Transverse colon (tissue), 4 donors: ENCODE measurements around the gene FXYD3. TPM values are rescaled to one million over a fixed set of nuclear protein-coding genes. Genes with fewer than 3 reads are reported as not detected.

Experiments used
- DNase-seq: peaks from one replicate; pipeline ENCODE4 v3.0.0-alpha.2; 2019
- H3K27ac ChIP-seq, 4 donors: fragments of 200-600 bp; sonication (generic); 2 replicates each; pipeline ENCODE4 v1.5.1; 2016 to 2018; ENCODE audit warnings: inconsistent platforms in 4 of 4
- H3K27me3 ChIP-seq: fragments of 200-600 bp; sonication (generic); 2 replicates; pipeline ENCODE4 v1.5.1; 2017; ENCODE audit warnings: inconsistent platforms
- H3K36me3 ChIP-seq, 4 donors: fragments of 200-600 bp; sonication (generic); 2 replicates each; pipeline ENCODE4 v1.5.1; 2017 to 2019; ENCODE audit warnings: inconsistent platforms in 4 of 4
- H3K4me1 ChIP-seq, 4 donors: fragments of 200-600 bp; sonication (generic); 2 replicates each; pipeline ENCODE4 v1.5.1; 2017 to 2020; ENCODE audit warnings: inconsistent platforms in 4 of 4
- H3K4me3 ChIP-seq, 4 donors: fragments of 200-600 bp; sonication (generic); 1 replicate in 1 of 4; 2 replicates in 3 of 4; pipeline versions ENCODE4 v1.5.1 to v1.6.1; 2017 to 2019; ENCODE audit warnings: inconsistent platforms in 4 of 4
- H3K9me3 ChIP-seq, 2 donors: fragments of 200-600 bp; sonication (generic); 2 replicates each; pipeline ENCODE4 v1.5.1; 2017 to 2019; ENCODE audit warnings: inconsistent platforms in 2 of 2
- CTCF ChIP-seq, 5 experiments: fragments of 200-600 bp in 3 of 5; fragments of 450-650 bp in 2 of 5; sonication (generic) in 3 of 5; IDR thresholded peaks; 1 replicate in 2 of 5; 2 replicates in 3 of 5; pipeline ENCODE4 v1.5.1; 2016 to 2017; ENCODE audit warnings: antibody characterized with exemption in 5 of 5, inconsistent platforms in 3 of 5, mild to moderate bottlenecking in 2 of 5, moderate library complexity in 1 of 5
- EP300 ChIP-seq: sonication (generic); formaldehyde crosslinking; IDR thresholded peaks from one replicate; pipeline ENCODE4 v1.6.1; 2017; ENCODE audit warnings: antibody characterized with exemption, low read depth
- POLR2A ChIP-seq: fragments of 450-650 bp; IDR thresholded peaks from one replicate; pipeline ENCODE4 v1.6.1; 2016; ENCODE audit warnings: antibody characterized with exemption, mild to moderate bottlenecking, moderate library complexity
- POLR2AphosphoS5 ChIP-seq, 3 donors: sonication (generic); formaldehyde crosslinking; IDR thresholded peaks; one replicate each; pipeline ENCODE4 v1.6.1; 2016; ENCODE audit warnings: antibody characterized with exemption in 3 of 3
- WGBS, 2 donors: methylation state at CpG; one replicate each; pipeline ENCODE4 v1.1.5; 2018; ENCODE audit warnings: low coverage in 1 of 2; 5-methylcytosine and 5-hydroxymethylcytosine counted together
- in situ Hi-C, 4 donors: fragments of 200-750 bp; cut with MboI; loops; one replicate each; pipeline versions ENCODE4 v1.15.0 to v1.15.1; 2017; ENCODE audit warnings: low sequenced_read_pairs in 3 of 4, low pct_ligation_motif_present in 1 of 4, low pct_unique_long_range_greater_than_20kb in 1 of 4
- intact Hi-C: fragments of 100-400 bp; cut with DNase I; formaldehyde crosslinking; loops from one replicate; pipeline ENCODE4 v1.15.1; 2023; ENCODE audit warnings: low total_unique reads
- total RNA-seq, 4 donors: library from RNA; depleted of rRNA; stranded (reverse); fragments of >200 nt; gene quantifications; one replicate each; pipeline ENCODE4 v1.1.0, GENCODE V29; 2016

Gene FXYD3
- total RNA-seq, 4 donors from 2014 or later: 1,678 to 4,641 (median 3,622) TPM

- in situ Hi-C loops (no loop called here), intact Hi-C loops (no loop called here)
- 1 to 4% methylated on average over 4 to 36 of the region's 36 CpGs for WGBS, 2 donors
- H3K4me3 ChIP-seq: peak overlapping the region; percentile 38 to 68 (median 48)
- peaks cover 7 to 26% (median 18%) of the 10 kb centered on the region in 4 donors for H3K4me1 ChIP-seq
- H3K27me3 ChIP-seq: peaks cover 61% of the 10 kb centered on the region
- H3K9me3 ChIP-seq: no peaks in the 10 kb centered on the region
- peaks cover 0 to 6% (median 0%) of the 10 kb centered on the region in 4 donors for H3K36me3 ChIP-seq
- peak overlapping the region; percentile 71 to 83 (median 78) for H3K27ac ChIP-seq
- peak; percentile 40 to 54 (median 47) for TF ChIP-seq CTCF (IDR thresholded peaks at IDR 0.05)
- TF ChIP-seq EP300: no peak
- DNase-seq: peak; percentile 56
Observed at GRCh38 chr19:35153701-35154524, 38.3 kb downstream of the FXYD3 start.

- Histone ChIP-seq H3K27ac (peak within 1 kb of the TSS; percentile 71 to 83 (median 78)), H3K4me1 (peaks cover 7 to 26% (median 18%) of the 10 kb centered on the region in 4 donors), H3K27me3 (peaks cover 61% of the 10 kb centered on the region), H3K4me3 (peak within 1 kb of the TSS; percentile 38 to 68 (median 48)), H3K36me3 (peaks cover 0 to 6% (median 0%) of the 10 kb centered on the region in 4 donors), H3K9me3 (no peaks in the 10 kb centered on the region)
- intact Hi-C loops (no loop called here), in situ Hi-C loops (no loop called here)
- TF ChIP-seq POLR2A: peak; percentile 37
- TF ChIP-seq CTCF (IDR thresholded peaks at IDR 0.05): peak in 1 of 5 experiments; percentile 11
- TF ChIP-seq EP300: no peak
- TF ChIP-seq POLR2AphosphoS5 (IDR thresholded peaks at IDR 0.05): peak in 2 of 3 donors; percentile 15 to 35
- WGBS, 2 donors: 0 to 1% methylated on average over 1 to 37 of the region's 49 CpGs
- DNase-seq: peak; percentile 77
Observed at GRCh38 chr19:35154525-35155406, 39.1 kb downstream of the FXYD3 start, which contains the start of gene FXYD5. FXYD5 (plus strand) TSS chr19:35154735; CDS start chr19:35155551, 816 bp downstream.

- peak overlapping the region; percentile 1 to 68 (median 48) for H3K4me3 ChIP-seq
- no peak for TF ChIP-seq POLR2A
- no peak for TF ChIP-seq EP300
- intact Hi-C loops: no loop called here
Observed at GRCh38 chr19:35155441-35155840, 39.8 kb downstream of the FXYD3 start.

GRCh38 chr19:35155981-35156672 is 40.5 kb downstream of the FXYD3 start:
- peaks cover 7 to 26% (median 18%) of the 10 kb centered on the region in 4 donors for H3K4me1 ChIP-seq
- in situ Hi-C loops: no loop called here
- intact Hi-C loops: no loop called here
- peak overlapping the region in 2 of 4 donors; percentile 82 to 83 for H3K27ac ChIP-seq
- H3K4me3 ChIP-seq: peak overlapping the region in 1 of 4 donors; percentile 68
- no peaks in the 10 kb centered on the region for H3K9me3 ChIP-seq
- DNase-seq: no peak
- H3K27me3 ChIP-seq: peaks cover 54% of the 10 kb centered on the region
- WGBS, 2 donors: 75 to 84% methylated on average over 5 to 6 of the region's 6 CpGs
- peaks cover 0 to 6% (median 0%) of the 10 kb centered on the region in 4 donors for H3K36me3 ChIP-seq
- TF ChIP-seq EP300 (no peak), POLR2AphosphoS5 (IDR thresholded peaks at IDR 0.05) (no peak), POLR2A (no peak), CTCF (IDR thresholded peaks at IDR 0.05) (no peak)

More at GRCh38 chr19:35155441-35155840, 39.8 kb downstream of the FXYD3 start:
- peaks cover 0 to 6% (median 0%) of the 10 kb centered on the region in 4 donors for H3K36me3 ChIP-seq
- 37% methylated on average over 17 of the region's 17 CpGs; no CpG with 5 or more reads in 1 of the 2 donors for WGBS, 2 donors
- H3K4me1 ChIP-seq: peaks cover 7 to 26% (median 18%) of the 10 kb centered on the region in 4 donors
- in situ Hi-C loops: no loop called here
- peaks cover 60% of the 10 kb centered on the region for H3K27me3 ChIP-seq
- no peak for DNase-seq
- no peaks in the 10 kb centered on the region for H3K9me3 ChIP-seq
- peak overlapping the region; percentile 71 to 83 (median 78) for H3K27ac ChIP-seq
